Effector memory CD8-positive, alpha-beta T cell (primary cell): Measurements from ENCODE around the gene CIC.
A peak's percentile ranks its signal among the peaks of the same experiment; 100 is the strongest.

Experiments used
- ATAC-seq: fragments of 150-1000 bp; cut with Tn5 transposase; replicated peaks from 2 replicates; pipeline ENCODE4 v1.10.0; 2021; ENCODE audit warnings: mild to moderate bottlenecking, moderate library complexity
- DNase-seq, 3 experiments: peaks; one replicate each; pipeline ENCODE4 v3.0.0; 2021
- H3K27ac Mint-ChIP-seq, 2 donors: one replicate each; pipeline ENCODE4 v1.8.0; 2022; ENCODE audit warnings: mild to moderate bottlenecking in 2 of 2, mixed read lengths in 2 of 2, moderate library complexity in 2 of 2
- H3K27me3 Mint-ChIP-seq, 2 donors: one replicate each; pipeline ENCODE4 v1.8.0; 2022; ENCODE audit warnings: mixed read lengths in 2 of 2
- H3K36me3 Mint-ChIP-seq: one replicate; pipeline ENCODE4 v1.8.0; 2022; ENCODE audit warnings: mild to moderate bottlenecking, moderate library complexity, mixed read lengths; ENCODE audit not compliant: insufficient read depth
- H3K4me1 Mint-ChIP-seq, 2 donors: one replicate each; pipeline ENCODE4 v1.8.0; 2022; ENCODE audit warnings: low read depth in 2 of 2, mixed read lengths in 2 of 2
- H3K4me3 Mint-ChIP-seq, 2 donors: one replicate each; pipeline ENCODE4 v1.8.0; 2022; ENCODE audit warnings: mild to moderate bottlenecking in 2 of 2, mixed read lengths in 2 of 2, moderate library complexity in 2 of 2
- H3K9me3 Mint-ChIP-seq, 2 donors: one replicate each; pipeline ENCODE4 v1.8.0; 2022; ENCODE audit warnings: mixed read lengths in 2 of 2

CIC gene

DNA sequence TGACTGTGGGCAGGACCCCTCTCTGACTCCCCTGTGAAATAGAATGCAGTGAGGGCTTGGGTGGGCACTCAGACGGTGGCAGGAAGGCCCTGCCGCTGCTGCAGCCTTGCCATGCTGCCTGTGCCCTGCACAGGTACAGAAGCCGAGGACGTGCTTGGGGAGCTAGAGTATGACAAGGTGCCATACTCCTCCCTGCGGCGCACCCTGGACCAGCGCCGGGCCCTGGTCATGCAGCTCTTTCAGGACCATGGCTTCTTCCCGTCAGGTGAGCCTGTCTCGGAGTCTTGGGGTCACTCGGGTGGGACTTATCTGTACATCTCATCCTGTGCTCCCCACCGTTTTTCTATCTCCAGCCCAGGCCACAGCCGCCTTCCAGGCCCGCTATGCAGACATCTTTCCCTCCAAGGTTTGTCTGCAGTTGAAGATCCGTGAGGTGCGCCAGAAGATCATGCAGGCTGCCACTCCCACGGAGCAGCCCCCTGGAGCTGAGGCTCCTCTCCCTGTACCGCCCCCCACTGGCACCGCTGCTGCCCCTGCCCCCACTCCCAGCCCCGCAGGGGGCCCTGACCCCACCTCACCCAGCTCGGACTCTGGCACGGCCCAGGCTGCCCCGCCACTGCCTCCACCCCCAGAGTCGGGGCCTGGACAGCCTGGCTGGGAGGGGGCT lies 25.6 kb downstream of the CIC start:
- ATAC-seq (no peak), DNase-seq (no peak)
- no peak overlapping the region for H3K4me3 Mint-ChIP-seq
- peaks cover 0 to 2% of the 10 kb centered on the region in 2 donors for H3K4me1 Mint-ChIP-seq
- H3K27ac Mint-ChIP-seq = no peak overlapping the region
- no peaks in the 10 kb centered on the region for H3K27me3 Mint-ChIP-seq
- no peaks in the 10 kb centered on the region for H3K9me3 Mint-ChIP-seq
- H3K36me3 Mint-ChIP-seq = peaks cover 40% of the 10 kb centered on the region

DNA sequence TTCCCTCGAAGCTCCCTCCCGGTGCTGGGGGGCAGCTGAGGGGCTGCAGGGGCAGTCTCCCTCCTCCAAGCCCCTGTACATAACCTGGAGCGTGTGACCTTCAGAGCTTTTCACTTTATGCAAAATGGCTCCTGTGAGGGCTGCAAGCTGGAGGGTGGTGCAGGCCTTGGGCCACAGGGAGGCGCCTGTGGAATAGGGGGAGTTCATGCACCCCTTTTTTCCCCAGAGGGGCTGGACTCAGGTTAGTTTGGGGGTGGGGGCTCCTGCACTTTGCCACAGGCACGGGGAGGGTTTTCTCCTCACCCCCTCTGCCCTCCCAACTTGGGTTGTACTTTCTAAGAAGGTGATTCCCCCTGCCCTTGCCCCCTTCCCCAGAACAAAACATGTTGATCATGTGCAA lies 26.3 kb downstream of the CIC start:
- H3K4me1 Mint-ChIP-seq = peaks cover 0 to 2% of the 10 kb centered on the region in 2 donors
- no peak for ATAC-seq
- H3K4me3 Mint-ChIP-seq = no peak overlapping the region
- no peak overlapping the region for H3K27ac Mint-ChIP-seq
- DNase-seq = no peak
- peaks cover 40% of the 10 kb centered on the region for H3K36me3 Mint-ChIP-seq
- no peaks in the 10 kb centered on the region for H3K27me3 Mint-ChIP-seq
- H3K9me3 Mint-ChIP-seq = no peaks in the 10 kb centered on the region

DNA sequence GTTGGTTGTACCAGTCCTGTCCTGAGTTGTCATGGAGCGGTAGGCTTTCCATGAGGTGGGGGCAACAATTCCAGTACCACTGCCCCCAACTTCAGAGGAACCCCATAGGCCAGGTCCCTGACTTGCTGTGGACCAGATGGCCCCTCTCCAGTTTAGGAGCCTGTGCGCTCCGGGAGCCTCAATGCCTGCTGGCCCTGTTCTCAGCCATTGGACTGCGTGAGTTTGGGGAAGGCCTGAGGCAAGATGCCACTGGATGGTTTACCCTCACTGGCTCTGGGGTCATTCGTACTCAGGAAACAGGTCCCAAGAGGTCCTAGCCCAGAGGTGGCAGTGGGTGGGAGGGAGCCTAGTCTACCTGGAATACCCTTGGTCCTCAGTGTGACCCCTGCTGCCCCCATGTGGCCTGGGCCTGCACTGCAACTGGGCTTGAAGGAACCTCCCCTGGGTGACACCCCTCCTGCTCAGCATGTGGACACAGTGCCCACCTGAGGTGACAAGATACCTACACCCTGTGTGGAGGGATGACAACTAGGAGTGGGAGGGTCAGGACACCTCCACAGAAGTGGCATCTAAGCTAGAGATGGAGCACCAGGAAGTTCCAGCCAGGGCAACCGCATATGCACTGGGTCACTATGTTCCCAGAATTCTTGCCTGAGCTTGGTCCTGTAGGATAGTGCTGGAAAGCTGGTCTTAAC lies 26.9 kb downstream of the CIC start:
- Mint-ChIP-seq H3K27me3 (no peaks in the 10 kb centered on the region), H3K4me1 (peaks cover 0 to 2% of the 10 kb centered on the region in 2 donors), H3K27ac (no peak overlapping the region), H3K9me3 (no peaks in the 10 kb centered on the region), H3K4me3 (no peak overlapping the region), H3K36me3 (peaks cover 39% of the 10 kb centered on the region)
- ATAC-seq (peak; percentile 93), DNase-seq (peak; percentile 91 to 96 (median 94))

DNA sequence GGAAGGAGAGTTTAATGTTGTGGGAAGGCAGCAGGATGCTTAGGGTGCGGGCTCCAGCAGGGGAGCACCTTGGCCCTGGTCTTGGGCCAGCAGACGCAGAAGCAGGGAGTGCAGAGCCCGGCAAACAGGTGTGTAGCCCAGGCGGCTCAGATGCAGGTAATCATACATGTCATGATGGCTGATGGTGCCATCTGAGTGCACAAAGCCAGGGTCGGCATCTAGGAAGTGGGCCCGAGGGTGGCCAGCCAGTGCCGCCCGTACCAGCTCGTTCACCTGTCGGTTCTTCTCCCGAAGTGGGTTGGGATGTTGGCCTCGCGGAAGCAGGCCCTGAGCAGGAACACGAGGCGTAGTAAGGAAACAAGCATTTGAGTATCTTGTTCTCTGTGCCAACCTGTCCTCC lies 28.0 kb downstream of the CIC start:
- DNase-seq (no peak), ATAC-seq (no peak)
- Mint-ChIP-seq H3K36me3 (peaks cover 28% of the 10 kb centered on the region), H3K4me3 (no peak overlapping the region), H3K27ac (peak overlapping the region in 1 of 2 donors; percentile 69), H3K4me1 (peaks cover 0 to 11% of the 10 kb centered on the region in 2 donors), H3K27me3 (no peaks in the 10 kb centered on the region), H3K9me3 (no peaks in the 10 kb centered on the region)

DNA sequence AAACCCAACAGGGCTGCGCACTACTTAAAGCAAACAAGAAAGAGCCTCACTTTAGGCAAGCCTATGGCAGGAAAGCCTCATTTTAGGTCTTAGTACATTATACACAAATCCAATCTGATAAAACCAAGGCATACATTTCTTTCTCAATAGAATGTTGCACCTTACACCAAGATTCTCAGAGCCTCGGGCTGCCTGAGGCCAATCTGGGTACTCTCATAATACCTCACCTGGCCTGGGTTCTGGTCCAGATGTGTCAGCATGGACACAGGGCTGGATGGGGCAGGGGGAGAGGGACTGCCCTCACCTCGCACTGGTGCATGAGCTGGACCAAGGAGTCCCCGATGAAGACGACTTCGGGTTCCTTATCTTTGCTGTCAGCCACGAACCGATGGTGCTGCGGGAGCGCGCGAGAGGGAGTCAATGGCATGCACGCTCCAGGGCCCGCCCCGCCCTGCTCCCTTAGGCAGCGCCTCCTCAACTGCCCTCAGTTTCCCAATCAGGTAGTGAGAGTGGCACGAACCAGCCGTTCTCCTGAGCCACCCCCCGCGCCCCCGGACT lies 32.7 kb downstream of the CIC start, which contains the start of gene PRR19:
PRR19 (plus strand) TSS at position 487 of the 558 bp plus-strand sequence. CDS start 7,453 bp downstream, outside the sequence.
- no peaks in the 10 kb centered on the region for H3K9me3 Mint-ChIP-seq
- H3K4me3 Mint-ChIP-seq = peak within 1 kb of the TSS; percentile 90 to 92
- no peak for DNase-seq
- peak within 1 kb of the TSS; percentile 59 to 78 for H3K27ac Mint-ChIP-seq
- H3K27me3 Mint-ChIP-seq = no peaks in the 10 kb centered on the region
- ATAC-seq = peak; percentile 6
- H3K36me3 Mint-ChIP-seq = peaks cover 7% of the 10 kb centered on the region
- H3K4me1 Mint-ChIP-seq = peaks cover 11 to 20% of the 10 kb centered on the region in 2 donors

DNA sequence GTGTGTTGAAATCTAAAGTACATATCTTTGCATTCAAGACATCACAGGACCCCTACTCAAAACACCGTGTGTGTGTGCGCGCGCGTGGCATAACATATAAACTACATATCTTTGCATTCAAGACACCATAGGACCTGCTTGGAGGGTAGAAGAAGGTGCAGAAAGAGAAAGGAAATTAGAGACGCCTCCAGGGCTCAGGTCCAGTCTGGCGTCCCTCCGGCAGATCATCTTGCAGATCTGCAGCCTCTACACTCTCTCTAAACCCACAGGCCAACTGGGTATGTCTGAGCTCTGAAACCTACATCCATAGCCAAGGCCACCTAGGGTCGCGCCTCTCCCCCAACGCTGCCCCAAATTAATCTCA lies 34.0 kb downstream of the CIC start:
- no peak for DNase-seq
- ATAC-seq = no peak
- Mint-ChIP-seq H3K4me1 (peaks cover 11 to 20% of the 10 kb centered on the region in 2 donors), H3K27ac (peak overlapping the region; percentile 59 to 78), H3K9me3 (no peaks in the 10 kb centered on the region), H3K27me3 (no peaks in the 10 kb centered on the region), H3K36me3 (peaks cover 7% of the 10 kb centered on the region), H3K4me3 (peak overlapping the region; percentile 90 to 92)

DNA sequence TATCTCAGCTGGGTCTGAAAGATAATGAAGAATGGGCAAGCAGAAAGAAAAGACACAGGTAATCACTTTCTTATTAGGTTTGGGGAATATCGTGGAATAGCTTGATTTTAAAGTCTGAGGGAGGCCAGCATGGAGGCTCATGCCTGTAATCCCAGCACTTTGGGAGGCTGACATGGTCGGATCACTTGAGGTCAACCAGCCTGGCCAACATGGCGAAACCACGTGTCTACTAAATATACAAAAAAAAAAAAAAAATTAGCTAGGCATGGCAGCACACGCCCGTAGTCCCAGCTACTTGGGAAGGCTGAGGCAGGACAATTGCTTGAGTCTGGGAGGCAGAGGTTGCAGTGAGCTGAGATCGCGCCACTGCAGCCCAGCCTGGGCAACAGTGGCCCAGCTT lies 34.8 kb downstream of the CIC start:
- peak overlapping the region in 1 of 2 donors; percentile 92 for H3K4me3 Mint-ChIP-seq
- H3K27ac Mint-ChIP-seq = no peak overlapping the region

DNA sequence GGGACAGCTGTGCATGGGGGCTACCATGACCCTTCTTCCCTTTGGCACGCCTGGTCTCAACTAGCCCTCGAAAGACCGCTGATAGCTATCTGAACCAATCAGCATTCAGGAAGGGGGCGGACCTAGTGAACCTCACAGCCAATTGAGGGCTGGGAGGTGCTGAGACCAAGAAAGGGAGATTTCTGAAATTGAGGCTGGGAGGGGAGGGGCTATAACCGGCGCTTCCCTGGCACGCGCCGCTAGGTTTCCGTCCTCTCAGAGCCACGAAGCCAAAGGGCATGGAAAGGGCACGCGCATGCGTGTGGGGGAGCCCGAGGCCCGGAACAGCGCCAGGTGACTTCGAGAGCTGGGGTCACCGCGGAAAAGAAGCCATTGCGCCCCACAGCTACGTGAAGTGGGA lies 37.6 kb downstream of the CIC start:
- no peak overlapping the region for H3K27ac Mint-ChIP-seq
- no peak for DNase-seq
- no peak for ATAC-seq
- peaks cover 8 to 12% of the 10 kb centered on the region in 2 donors for H3K27me3 Mint-ChIP-seq
- peaks cover 11 to 15% of the 10 kb centered on the region in 2 donors for H3K4me1 Mint-ChIP-seq
- no peak overlapping the region for H3K4me3 Mint-ChIP-seq
- no peaks in the 10 kb centered on the region for H3K9me3 Mint-ChIP-seq
- H3K36me3 Mint-ChIP-seq = no peaks in the 10 kb centered on the region

More for the DNA sequence above, 34.8 kb downstream of the CIC start:
- Mint-ChIP-seq H3K4me1 (peaks cover 11 to 20% of the 10 kb centered on the region in 2 donors), H3K36me3 (peaks cover 7% of the 10 kb centered on the region), H3K27me3 (no peaks in the 10 kb centered on the region), H3K9me3 (no peaks in the 10 kb centered on the region)
- DNase-seq (no peak), ATAC-seq (no peak)

DNA sequence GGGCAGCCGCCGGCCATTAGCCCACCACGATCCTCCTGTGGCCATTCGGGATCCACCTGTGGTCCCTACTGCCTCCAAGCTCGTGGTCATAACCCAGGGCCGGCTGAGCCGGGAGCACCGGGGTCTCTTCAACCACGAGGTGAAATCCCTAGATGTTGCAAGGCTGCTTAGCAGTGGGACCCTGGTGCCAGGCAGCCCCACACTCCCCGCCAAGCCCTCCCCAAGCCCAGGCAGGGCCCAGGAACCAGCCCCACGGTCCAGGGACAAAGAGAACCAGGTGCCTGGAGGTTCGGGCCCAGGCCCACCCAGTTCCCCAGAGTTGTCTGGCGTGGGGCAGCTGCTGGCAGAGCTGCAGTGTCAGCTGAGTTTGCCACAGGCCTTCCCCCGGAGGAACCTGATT lies 40.6 kb downstream of the CIC start:
- peaks cover 29 to 43% of the 10 kb centered on the region in 2 donors for H3K27me3 Mint-ChIP-seq

DNA sequence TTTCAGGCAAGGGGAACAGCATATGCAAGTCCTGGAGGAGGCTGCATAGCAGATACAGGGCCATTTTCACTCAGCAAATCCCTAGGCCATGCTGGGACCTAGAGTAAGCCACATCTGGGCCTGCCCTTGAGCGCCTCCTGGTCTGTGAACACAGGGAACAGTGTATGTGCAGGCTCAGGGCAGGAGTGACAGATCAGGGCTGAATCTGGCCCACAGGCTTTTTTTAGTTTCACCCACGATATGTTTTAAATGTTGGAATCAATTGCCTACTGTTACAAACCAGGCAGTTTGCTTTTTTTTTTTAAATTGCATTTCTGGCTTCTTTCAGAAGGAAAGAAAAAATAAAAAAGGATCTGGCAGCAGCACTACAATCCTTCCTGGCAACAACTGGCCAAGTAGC lies 42.6 kb downstream of the CIC start:
- ATAC-seq = no peak
- Mint-ChIP-seq H3K9me3 (no peaks in the 10 kb centered on the region), H3K27me3 (peaks cover 36 to 52% of the 10 kb centered on the region in 2 donors), H3K4me1 (peaks cover 16 to 18% of the 10 kb centered on the region in 2 donors), H3K27ac (no peak overlapping the region), H3K36me3 (no peaks in the 10 kb centered on the region), H3K4me3 (no peak overlapping the region)
- no peak for DNase-seq

More for the DNA sequence above, 40.6 kb downstream of the CIC start:
- Mint-ChIP-seq H3K9me3 (no peaks in the 10 kb centered on the region), H3K4me3 (no peak overlapping the region), H3K27ac (no peak overlapping the region), H3K36me3 (no peaks in the 10 kb centered on the region), H3K4me1 (peaks cover 12 to 16% of the 10 kb centered on the region in 2 donors)
- no peak for DNase-seq
- no peak for ATAC-seq

DNA sequence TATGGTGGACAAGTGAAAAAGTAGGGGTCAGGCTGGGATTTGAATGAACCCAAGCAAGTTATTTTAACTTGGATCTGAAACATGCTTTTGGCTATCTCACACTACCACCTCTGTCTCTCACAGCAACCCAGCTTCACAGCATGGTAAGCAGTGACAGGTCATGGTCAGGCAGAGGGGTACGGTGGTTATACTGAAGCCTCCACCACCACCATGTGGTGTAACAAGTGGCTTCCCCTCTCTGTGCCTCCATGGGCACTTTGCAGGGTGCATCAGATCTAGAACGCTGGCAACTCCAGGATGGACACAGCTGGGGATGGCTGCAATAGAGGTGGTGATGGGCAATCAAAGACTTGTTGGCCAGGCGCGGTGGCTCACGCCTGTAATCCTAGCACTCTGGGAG lies 43.3 kb downstream of the CIC start:
- peaks cover 21 to 23% of the 10 kb centered on the region in 2 donors for H3K4me1 Mint-ChIP-seq
- H3K4me3 Mint-ChIP-seq = peak overlapping the region; percentile 72 to 76
- no peaks in the 10 kb centered on the region for H3K36me3 Mint-ChIP-seq
- ATAC-seq = no peak
- no peaks in the 10 kb centered on the region for H3K9me3 Mint-ChIP-seq
- H3K27ac Mint-ChIP-seq = no peak overlapping the region
- peaks cover 36 to 52% of the 10 kb centered on the region in 2 donors for H3K27me3 Mint-ChIP-seq
- DNase-seq = no peak

DNA sequence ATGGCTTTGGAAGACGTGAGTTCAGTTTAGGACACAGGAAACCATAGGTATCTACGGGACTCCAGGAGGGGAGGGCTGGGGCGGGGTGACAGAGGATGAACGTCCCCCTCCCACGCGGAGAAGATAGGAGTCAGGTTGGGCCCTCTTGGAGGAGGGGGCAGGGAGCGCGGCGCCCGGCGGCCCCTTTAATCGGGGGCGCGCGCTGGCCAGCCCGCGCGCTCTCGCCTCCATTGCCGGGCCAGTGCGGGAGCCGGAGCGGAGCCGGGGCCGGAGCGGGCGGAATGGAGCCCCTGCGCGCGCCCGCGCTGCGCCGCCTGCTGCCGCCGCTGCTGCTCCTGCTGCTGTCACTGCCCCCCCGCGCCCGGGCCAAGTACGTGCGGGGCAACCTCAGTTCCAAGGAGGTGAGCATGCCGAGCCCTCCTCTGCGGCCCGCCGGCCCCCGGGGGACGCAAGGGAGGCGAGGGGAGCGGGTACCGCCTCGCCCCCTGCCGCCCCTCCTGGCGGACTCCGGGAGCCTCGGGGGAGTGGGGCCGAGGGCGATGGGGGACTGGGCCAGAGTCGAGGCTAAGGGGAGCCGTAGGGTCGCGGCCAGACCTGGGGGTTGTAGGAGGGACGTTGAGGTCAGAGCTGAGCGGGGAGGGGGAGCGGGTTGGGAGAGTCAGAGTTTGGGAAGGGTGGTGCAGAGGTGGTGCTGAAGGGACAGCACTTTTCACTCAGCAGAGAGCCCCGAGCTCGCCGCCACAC lies 44.2 kb downstream of the CIC start, which contains the start of gene TMEM145:
TMEM145 (plus strand) TSS at position 214 of the 744 bp plus-strand sequence; CDS start at position 282, 68 bp downstream.
- peaks cover 36 to 52% of the 10 kb centered on the region in 2 donors for H3K27me3 Mint-ChIP-seq
- no peaks in the 10 kb centered on the region for H3K36me3 Mint-ChIP-seq
- peak within 1 kb of the TSS; percentile 72 to 76 for H3K4me3 Mint-ChIP-seq
- peak within 1 kb of the TSS in 1 of 2 donors; percentile 60 for H3K27ac Mint-ChIP-seq
- DNase-seq (no peak), ATAC-seq (peak; percentile 81)
- H3K4me1 Mint-ChIP-seq = peaks cover 21 to 27% of the 10 kb centered on the region in 2 donors
- no peaks in the 10 kb centered on the region for H3K9me3 Mint-ChIP-seq
